ENCODE results near the gene DBP.
A peak's percentile ranks its signal among the peaks of the same experiment; 100 is the strongest.

Gene DBP

GRCh38 chr19:48609571-48610108, 27.5 kb downstream of the DBP start:
- DNase-seq = no peak

GRCh38 chr19:48608798-48609263, 28.3 kb downstream of the DBP start:
- no peak for DNase-seq

GRCh38 chr19:48607359-48607755, 29.8 kb downstream of the DBP start:
- no peak for DNase-seq

- DNase-seq = no peak
Observed at GRCh38 chr19:48606463-48607358, 30.5 kb downstream of the DBP start, which contains the start of gene SPACA4. SPACA4 (plus strand) TSS chr19:48606742; CDS start chr19:48606979, 237 bp downstream.

GRCh38 chr19:48603850-48604249, 33.3 kb downstream of the DBP start:
- no peak for DNase-seq

- no peak for DNase-seq
Observed at GRCh38 chr19:48603449-48603848, 33.7 kb downstream of the DBP start.

GRCh38 chr19:48603001-48603400, 34.2 kb downstream of the DBP start:
- DNase-seq = no peak

- no peak for DNase-seq
Observed at GRCh38 chr19:48600679-48601417, 36.3 kb downstream of the DBP start.

GRCh38 chr19:48598996-48599700, 38.0 kb downstream of the DBP start:
- no peak for DNase-seq

GRCh38 chr19:48596679-48597465, 40.3 kb downstream of the DBP start:
- DNase-seq = no peak

GRCh38 chr19:48596237-48596636, 40.9 kb downstream of the DBP start:
- DNase-seq = no peak

- no peak for DNase-seq
Observed at GRCh38 chr19:48595833-48596232, 41.3 kb downstream of the DBP start.

GRCh38 chr19:48595171-48595570, 42.0 kb downstream of the DBP start:
- no peak for DNase-seq

- no peak for DNase-seq
Observed at GRCh38 chr19:48591021-48591420, 46.2 kb downstream of the DBP start.

GRCh38 chr19:48588670-48589401, 48.3 kb downstream of the DBP start:
- peak; percentile 62 for DNase-seq

GRCh38 chr19:48587387-48587786, 49.8 kb downstream of the DBP start:
- DNase-seq = no peak

- DNase-seq = no peak
Observed at GRCh38 chr19:48582168-48582567, 55.0 kb downstream of the DBP start.
